ENCODE data around the gene STAG3.
"Not testable (repeated sequence)": the region's sequence is repeated elsewhere in the genome, so short reads cannot be mapped to it uniquely, and the experiment has no call there.

Gene STAG3

DNA sequence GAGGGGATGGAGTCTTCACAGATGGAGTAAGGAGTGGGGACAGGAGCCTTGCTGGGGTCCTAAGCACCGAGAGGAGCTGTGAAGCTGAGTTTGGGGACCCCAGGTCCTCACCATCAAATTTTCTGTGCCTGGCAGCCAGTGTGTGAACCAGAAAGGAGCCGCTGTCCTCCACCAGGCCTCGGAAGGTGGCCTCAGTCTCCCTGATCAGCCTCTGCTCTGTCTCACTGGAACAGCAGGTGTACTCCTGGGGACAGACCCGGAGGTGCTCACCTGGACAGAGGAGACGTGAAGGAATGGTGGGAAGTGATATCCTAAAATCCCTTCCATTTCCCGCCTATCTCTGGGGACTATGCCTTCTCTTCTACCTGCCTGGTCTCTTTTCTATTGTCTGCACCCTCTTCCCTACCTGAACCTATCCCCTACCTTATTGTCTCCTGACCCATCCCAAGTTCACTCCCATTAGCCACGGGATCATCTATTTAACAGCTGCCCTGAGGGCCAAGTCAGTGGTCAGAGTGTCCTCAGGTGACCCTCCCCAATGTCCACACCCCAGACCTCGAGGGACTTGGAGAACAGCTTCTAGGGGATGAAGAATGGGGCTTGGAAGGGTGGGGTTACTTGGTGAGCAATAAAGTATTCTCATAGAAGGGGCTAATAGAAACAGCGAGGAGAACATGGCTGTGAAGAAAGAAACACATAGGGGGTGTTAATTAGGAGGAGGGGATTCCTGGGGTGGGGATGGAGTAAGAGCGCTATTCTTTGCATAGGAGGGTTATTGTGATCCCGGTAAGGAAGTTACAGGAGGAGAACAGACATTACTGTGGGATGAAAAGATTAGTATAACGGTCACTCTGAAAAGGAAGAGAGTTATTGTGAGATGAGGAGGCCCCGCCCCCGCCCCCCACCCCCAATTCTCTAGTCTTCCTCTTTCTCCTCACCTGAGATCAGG lies 1.3 kb upstream of the STAG3 start:
- DNase-seq, result no peak

DNA sequence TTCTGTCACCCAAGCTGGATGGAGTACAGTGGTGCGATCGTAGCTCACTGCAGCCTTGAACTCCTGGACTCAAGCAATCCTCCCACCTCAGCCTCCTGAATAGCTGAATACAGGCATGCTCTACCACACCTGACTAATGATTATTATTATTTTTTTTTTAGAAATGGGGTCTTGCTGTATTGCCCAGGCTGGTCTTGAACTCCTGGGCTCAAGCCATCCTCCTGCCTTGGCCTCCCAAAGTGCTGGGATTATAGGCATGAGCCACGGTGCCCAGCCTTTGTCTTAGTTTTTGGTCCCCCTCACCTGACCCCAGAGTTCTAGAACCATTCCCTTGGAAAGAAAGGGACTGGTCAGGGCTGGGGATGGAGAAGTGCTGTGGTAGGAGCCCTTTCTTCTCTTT lies 2.4 kb downstream of the STAG3 start:
- not testable (repeated sequence) for DNase-seq

DNA sequence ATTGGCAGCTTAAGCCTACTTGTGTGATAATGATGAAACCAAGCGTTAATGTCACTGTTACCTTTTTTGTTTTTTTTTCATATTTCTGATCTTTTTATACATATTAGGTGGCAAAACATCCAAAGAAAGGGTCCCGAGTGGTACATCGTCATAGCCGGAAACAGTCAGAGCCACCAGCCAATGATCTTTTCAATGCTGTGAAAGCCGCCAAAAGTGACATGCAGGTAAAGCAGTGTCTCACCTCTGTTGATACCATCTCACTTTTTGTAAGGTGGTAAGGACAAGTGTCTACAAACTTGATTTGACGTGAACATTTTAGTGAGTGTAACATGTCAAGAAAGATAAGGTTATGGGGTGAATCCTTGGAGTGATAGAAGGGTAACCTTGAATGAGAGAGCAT lies 4.9 kb downstream of the STAG3 start:
- not testable (repeated sequence) for DNase-seq

DNA sequence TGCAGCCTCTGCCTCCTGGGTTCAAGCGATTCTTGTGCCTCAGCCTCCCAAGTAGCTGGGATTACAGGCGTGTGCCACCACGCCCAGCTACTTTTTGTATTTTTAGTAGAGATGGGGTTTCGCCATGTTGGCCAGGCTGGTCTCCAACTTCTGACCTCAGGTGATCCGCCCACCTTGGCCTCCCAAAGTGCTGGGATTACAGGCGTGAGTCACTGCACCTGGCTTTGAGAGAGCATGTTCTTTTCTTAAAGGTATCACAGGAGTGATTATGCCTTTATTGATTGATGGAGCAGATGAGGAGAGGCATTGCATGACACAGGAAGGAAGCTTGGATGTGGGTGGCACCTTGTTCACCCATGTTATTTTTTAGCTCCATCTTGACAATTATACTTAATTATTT lies 5.4 kb downstream of the STAG3 start:
- DNase-seq, result not testable (repeated sequence)

DNA sequence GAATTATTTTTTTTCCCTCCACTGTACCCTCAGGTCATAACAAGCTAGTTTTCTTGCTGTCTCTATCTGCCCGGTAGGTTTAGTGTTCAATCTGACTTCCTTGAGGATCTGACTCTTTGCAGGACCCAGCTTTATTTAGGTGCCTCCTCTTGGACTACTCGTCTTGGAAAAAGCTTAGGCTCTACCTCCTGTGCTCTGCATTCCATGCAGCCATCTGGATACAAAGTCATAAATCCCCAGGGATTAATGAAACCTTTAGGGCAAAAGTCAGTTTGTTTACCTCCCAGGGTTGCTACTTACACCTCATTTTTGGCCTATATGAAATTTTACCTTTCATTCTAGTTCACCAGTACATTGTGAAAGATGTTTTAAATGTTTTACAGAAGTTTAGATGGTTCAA lies 8.0 kb downstream of the STAG3 start:
- DNase-seq, result no peak

DNA sequence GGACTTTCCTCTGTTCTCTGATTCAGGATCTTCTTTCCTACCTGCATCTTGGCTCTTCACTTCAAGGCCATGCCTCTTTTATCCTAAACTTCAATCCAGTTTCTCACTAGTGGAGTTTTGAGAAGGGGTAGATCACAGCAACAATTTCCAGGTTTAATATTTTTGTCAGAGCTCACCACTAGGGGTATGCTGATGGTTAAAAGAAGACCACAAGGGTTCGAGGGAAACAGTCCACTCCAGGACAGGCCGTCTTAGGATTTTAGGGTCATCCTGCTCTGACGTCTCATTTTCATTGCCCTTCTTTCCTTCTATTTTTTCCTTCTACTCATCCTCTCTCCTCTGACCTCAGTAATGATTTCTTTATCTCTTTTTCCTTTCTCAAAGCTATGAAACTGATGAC lies 11.3 kb downstream of the STAG3 start:
- no peak for DNase-seq

DNA sequence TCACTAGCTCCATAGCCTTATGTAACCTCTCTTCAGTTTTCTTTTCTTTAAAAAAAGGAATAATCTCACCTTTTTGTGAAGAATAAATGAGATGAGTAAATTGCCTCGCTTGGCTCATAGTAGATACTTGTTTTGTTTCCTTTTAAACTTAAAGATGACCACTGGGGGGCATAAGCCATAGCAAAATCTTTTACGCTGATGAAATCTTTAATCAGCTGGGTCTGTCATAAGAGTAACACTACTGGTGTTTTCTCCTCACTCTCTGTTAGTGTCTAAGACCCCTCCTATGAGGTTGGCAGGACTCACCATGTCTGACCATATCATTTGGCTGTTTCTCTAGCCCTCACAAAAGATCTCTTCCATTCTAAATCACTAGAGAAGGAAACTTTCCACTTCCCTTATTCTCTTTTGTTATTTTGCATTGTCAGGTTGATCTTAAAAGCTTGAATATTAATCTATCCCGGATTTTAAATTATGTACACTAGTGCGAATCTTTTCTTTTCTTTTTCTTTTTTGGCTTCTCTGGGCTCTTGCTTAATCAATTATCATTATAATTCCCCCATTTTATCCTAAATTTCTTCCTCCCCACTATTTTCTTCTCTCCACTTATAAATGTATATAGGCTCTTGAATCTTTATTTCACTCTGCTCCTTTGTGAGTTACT lies 12.5 kb downstream of the STAG3 start:
- no peak for DNase-seq

DNA sequence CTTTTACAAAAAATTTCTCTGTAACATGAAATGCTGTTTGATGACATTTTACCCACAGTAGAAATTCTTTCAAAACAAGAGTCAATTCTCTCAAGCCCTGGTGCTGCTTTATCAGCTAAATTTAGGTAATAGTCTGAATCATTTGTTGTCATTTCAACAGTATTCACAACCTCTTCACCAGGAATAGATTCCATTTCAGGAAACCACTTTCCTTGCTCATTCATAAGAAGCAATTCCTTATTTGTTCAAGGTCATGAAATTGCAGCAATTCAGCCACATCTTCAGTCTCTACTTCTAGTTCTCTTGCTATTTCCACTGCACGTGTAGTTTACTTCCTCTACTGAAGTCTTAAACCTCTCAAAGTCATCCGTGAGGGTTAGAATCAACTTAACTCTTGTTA lies 14.1 kb downstream of the STAG3 start:
- no peak for DNase-seq

DNA sequence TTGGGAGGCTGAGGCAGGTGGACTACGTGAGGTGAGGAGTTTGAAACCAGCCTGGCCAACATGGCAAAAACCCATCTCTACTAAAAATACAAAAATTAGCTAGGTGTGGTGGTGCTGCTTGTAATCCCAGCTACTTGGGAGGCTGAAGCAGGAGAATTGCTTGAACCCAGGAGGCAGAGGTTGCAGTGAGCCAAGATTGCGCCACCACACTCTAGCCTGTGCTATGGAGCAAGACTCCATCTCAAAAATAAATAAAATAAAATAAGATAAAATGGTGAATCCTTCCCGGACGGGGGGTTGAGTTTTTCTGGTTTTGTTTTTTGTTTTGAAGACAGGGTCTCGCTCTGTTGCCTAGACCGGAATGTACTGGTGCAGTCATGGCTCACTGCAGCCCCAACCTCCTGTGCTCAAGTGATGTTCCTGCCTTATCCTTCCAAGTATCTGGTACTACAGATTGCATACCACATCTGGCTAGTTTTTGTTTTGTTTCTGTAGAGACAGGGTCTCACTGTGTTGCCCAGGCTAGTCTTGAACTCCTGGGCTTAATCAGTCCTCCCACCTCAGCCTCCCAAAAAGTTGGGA lies 14.7 kb downstream of the STAG3 start:
- DNase-seq, result not testable (repeated sequence)

DNA sequence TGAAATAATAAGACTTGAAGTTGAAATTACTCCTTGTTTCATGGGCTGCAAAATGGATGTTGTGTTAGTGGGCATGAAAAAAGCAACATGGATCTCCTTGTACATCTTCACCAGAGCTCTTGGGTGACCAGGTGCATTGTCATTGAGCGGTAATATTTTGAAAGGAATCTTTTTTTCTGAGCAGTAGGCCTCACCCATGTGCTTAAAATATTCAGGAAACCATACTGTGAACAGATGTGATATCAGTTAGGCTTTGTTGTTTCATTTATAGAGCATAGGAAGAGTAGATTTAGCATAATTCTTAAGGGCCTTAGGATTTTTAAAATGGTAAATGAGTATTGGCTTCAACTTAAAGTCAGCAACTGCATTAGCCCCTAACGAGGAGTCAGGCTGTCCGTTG lies 15.3 kb downstream of the STAG3 start:
- no peak for DNase-seq

DNA sequence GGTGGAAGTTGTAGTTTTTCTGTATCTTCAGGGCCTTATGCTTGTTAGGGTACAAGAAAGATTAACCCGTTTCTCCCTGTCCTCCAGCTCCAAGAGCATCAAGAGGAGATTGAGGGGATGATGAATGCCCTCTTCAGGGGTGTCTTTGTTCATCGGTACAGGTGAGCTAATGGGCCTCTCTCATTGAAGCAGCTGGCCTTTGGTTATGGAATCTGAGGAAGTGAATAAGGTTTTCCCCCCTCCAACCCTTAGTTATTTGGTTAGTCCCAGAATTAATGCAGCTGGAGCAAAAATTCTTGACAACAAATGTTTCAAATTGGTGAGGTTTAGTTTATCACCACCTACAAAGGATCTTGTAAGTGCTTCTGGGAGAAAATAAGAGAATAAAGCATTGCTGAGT lies 17.5 kb downstream of the STAG3 start:
- DNase-seq, result no peak

DNA sequence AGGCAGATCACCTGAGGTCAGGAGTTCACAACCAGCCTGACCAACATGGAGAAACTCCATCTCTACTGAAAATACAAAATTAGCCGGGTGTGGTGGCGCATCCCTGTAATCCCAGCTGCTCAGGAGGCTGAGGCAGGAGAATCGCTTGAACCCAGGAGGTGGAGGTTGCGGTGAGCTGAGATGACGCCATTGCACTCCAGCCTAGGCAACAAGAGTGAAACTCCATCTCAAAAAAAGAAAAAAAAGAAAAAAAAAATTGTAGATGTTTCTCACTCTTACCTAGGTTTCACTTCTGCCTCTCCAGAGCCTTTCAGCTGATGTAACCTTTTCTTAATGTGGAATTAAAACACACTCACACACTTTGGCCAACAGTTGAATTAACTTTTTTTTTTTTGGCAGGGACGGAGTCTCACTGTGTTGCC lies 18.2 kb downstream of the STAG3 start:
- DNase-seq, result not testable (repeated sequence)

DNA sequence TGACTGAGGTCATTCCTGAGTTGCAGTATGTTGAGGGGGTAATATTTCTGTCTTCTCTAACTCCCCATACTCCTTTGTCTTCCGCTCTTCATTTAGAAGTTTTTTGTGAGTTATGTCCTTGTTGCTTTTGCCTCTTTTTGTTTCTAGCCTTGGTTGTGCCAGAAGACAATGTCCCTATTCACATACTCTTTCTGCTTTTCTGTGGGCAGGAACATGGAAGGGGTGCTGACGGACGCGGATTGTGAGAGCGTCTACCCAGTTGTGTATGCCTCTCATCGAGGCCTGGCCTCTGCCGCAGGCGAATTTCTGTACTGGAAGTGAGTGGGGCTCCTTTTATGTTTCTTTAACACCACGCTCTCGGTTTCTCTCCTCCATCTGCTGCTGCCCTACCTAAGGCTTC lies 20.5 kb downstream of the STAG3 start:
- no peak for DNase-seq

DNA sequence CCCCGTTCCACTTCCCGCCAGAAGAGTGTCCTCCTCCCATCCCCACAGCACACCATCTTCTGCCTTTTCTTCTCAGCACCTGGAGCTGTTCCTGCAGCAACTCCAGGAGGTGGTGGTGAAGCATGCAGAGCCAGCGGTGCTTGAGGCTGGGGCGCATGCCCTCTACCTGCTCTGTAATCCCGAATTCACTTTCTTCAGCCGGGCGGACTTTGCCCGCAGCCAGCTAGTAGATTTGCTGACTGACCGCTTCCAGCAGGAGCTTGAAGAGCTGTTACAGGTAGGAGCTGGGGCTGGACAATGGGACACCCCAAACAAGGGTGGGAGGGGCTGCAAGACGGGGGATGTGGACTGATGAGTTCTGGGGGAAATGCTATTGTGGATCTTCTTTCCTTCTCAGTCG lies 23.0 kb downstream of the STAG3 start:
- DNase-seq, result no peak

DNA sequence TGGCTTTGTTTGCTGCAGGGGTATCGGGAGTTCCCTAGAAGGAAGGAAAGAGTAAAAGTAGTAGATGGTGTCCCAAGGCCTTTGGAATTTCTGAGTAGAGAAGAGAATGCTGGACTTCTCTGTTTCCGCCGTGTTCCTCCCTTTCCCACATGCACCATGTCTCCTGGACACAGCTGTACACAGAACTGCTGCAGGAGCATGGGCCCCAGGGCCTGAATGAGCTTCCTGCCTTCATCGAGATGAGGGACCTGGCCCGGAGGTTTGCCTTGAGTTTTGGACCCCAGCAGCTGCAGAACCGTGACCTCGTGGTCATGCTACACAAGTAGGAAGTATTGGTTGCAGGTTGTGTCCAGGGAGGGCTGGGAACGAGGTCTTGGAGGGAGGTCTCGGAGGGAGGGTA lies 26.7 kb downstream of the STAG3 start:
- DNase-seq, result no peak

DNA sequence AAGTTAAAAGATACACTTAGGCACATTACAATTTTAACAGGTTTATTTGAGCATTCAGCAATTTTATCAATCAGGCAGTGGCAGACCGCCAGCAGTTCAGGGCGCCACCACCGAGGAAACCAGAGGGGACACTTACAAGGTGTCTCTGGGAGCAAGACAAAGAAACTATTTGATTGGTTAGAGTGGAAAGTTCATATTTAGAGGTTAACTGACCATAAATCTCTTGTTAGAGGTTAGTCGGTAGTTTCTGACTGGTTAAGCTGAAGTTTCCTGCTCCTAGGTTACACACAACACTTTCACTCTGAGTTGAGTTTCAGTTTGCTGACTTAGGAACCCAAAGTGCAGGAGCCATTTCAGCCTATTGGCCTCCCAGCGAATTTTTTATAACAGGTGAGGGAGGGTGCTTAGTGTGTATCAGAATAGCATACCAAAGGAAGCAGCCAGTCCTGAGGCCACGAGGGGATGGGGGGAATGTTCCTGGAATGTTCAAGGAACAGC lies 31.2 kb downstream of the STAG3 start:
- DNase-seq, result no peak

DNA sequence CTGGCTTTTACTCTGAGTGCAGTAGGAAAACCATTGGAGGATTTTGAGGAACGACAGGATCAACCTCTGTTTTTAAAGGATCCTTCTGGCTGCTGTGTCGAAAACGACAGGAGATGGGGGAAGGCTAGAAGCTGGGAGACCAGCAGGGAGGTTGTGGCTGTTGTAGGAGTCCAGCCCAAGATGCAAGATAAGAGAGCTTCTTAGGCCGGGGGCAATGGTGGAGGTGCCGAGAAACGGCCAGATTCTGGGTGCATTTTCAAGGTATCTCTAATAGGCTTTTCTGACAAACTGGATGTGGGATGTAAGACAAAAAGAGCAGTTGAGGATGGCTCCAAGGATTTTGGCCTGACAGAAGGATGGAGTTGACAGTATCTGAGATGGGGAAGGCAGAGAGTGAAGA lies 31.8 kb downstream of the STAG3 start:
- no peak for DNase-seq

DNA sequence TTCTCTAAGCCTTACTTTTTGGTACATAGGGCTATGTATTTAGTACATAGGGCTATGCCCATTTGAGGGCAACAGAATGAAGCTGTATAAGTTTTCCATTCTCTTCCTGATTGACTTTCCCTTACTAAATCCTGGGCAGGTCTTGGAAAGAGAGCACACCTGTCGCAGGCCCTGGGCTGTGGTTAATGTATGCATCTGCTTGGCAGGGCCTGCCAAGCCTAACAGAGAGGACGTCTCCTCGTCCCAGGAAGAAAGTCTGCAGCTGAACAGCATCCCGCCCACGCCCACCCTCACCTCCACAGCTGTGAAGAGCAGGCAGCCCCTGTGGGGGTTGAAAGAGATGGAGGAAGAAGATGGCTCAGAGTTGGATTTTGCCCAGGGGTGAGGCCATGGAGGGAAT lies 33.1 kb downstream of the STAG3 start:
- peak; percentile 32 for DNase-seq

DNA sequence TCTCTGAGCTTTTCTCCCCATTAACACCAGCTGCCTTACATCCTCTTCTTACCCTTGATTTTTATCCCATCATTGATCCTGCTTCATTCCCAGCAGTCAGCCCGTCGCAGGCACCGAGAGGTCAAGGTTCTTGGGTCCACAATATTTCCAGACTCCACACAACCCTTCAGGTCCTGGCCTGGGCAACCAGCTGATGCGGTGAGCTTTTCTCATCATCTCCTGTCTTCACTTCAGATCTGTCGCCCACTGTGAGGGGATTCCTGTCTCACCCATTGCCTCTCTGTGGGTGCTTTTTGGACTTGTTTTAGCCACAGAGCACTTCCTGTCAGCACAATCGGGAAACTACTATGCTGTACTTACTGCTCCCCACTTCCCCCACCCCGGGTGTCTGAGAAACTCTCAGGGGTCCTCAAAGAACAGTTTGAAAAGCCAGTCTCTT lies 33.6 kb downstream of the STAG3 start:
- peak; percentile 37 for DNase-seq

DNA sequence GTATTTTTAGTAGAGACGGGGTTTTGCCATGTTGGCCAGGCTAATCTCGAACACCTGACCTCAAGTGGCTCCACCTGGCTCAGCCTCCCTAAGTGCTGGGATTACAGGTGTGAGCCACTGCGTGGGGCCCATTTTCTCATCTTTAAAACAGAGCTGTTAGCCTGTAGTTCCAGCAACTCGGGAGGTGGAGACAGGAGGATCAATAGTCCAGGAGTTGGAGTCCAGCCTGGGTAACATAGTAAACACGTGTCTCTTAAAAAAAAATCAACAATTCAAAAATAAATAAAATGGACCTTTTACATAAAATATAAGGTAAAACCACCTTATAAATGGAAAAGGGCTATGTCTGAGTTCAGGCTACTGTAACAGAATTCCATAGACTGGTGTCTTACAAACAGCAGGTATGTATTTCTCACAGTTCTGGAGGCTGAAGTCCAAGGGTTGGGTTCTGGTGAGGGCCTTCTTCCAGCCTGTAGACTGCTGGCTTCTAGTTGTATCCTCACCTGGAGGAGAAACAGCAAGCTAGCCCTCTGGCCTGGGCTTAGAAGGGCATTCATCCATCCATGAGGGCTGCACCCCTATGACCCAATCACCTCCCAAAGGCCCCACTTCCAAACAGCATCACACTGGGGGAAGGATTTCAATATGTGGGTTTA lies 35.0 kb downstream of the STAG3 start:
- no peak for DNase-seq

DNA sequence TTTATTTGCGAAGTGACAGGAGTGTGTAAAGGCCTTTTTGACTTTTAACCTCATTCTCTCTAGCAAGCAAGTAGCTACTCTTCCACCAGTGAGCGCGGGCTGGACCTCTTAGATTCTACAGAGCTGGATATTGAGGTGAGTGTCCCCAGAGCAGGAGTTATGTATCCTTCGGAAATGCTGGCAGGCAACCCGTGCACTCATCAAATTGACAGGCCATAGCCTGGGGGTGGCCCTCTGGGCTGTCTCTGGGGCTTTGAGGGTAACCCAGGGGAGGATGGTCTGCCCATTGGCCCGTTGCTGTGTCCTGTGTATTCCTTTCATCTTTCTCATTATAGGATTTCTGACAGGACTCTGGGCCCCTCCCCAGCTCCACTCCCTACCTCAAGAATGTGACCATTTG lies 36.0 kb downstream of the STAG3 start:
- DNase-seq, result no peak

DNA sequence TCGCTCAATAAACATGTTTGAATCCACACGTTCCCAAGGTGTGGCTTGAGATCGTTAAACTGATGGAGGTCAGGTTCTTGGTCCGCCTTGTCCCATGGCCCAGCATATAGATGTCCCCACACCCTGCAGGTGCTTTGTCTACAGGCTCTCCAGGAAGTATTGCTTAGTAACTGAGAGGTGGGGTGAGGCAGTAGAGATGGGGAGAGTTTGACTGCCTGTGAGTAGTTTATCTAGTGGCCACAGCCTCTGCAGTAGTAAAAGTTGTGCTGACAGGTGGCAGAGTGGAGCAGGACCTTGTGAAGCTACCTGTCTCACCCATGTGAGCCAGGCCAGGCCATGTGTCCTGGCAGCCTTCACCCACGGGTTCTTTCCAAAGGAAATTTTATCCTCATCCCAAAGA lies 36.6 kb downstream of the STAG3 start:
- DNase-seq, result not testable (repeated sequence)

DNA sequence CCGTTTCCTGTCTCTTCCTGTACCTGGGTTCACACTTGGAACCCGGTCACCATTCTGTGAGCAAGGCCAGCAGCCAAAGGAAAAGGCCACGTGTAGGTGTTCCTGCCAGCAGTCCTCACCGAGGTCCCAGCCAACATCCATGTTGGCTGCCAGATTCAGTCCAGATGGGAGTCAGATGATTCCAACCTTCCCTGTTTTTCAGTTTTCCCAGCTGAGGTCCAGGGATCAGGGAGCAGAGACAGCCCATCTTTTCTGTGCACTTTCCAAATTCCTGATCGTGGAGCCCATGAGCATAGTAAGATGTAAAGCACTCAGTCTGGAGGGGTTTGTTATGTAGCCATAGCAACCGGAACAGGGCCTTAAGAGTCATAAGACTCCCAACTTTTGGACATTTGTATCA lies 38.2 kb downstream of the STAG3 start:
- no peak for DNase-seq
